ENCODE results near the gene ZXDB.

ZXDB gene

GRCh38 chrX:57643698-57644097 lies 51.9 kb downstream of the ZXDB start:
- TF ChIP-seq CTCF (IDR thresholded peaks at IDR 0.05): no peak

GRCh38 chrX:57647020-57647419 lies 55.2 kb downstream of the ZXDB start:
- TF ChIP-seq CTCF (IDR thresholded peaks at IDR 0.05): no peak

Data from LNCAP (cell line).